Measurements from ENCODE around the gene PRICKLE4. TPM values are rescaled to one million over a fixed set of nuclear protein-coding genes. Genes with fewer than 3 reads are reported as not detected.

Gene PRICKLE4
- total and polyA plus RNA-seq, 2 experiments from 2014 or later = 2.1 TPM; not detected in 1

DNA sequence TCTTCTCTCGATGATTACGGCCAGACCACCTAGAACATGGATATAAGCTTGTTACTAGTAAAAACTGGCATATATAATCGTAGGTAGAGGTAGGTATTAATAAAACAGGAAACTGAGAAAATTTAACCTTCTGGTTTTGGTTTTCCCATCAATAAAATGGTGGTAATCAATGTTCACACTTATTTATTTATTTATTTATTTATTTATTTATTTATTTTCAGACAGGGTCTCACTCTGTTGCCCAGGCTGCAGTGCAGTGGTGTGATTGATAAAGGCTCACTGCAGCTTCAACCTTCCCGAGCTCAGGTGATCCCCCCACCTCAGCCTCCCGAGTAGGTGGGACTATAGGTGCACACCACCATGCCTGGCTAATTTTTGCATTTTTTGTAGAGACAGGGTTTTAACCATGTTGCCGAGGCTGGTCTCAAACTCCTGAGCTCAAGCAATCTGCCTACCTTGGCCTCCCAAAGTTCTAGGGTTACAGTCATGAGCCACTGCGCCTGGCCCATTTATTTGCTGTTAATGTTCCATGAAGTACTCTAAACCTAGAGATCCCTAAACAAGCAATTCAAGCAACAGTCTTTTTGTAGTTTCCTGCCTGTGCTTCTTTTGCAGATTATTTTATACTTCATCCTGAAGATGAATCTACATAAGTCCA, 18.4 kb downstream of the PRICKLE4 start:
- Histone ChIP-seq H3K79me2 (ENCODE audit: insufficient read depth) (no peaks in the 10 kb centered on the region), H3K36me3 (ENCODE audit: low read depth) (no peaks in the 10 kb centered on the region), H3K9ac (no peak overlapping the region), H2AFZ (no peak overlapping the region), H3K4me1 (ENCODE audit: insufficient read depth) (peaks cover 6% of the 10 kb centered on the region; the same call in 1 of the 2 replicates), H3K4me2 (ENCODE audit: unreplicated experiment) (no peak overlapping the region), H3K27ac (no peak overlapping the region), H3K27me3 (replicated peaks; ENCODE audit: insufficient read depth) (no peaks in the 10 kb centered on the region), H3F3A (ENCODE audit: insufficient read depth) (peaks cover 7% of the 10 kb centered on the region), H3K9me2 (ENCODE audit: insufficient read depth) (no peaks in the 10 kb centered on the region), H3K9me3 (ENCODE audit: low read depth) (no peaks in the 10 kb centered on the region), H3K4me3 (no peak overlapping the region), H4K20me1 (ENCODE audit: insufficient read depth) (no peaks in the 10 kb centered on the region)
- in situ Hi-C loops (cut with MboI) = no loop called here
- TF ChIP-seq EZH2phosphoT487 (IDR thresholded peaks at IDR 0.05; ENCODE audit: insufficient read depth, low read depth) = no peak
- TF ChIP-seq EZH2 (IDR thresholded peaks at IDR 0.05; ENCODE audit: insufficient read depth, poor library complexity, severe bottlenecking) = no peak
- no peak for DNase-seq
- WGBS, 2 experiments (ENCODE audit: low coverage in 1 of 2, low lambda C conversion rate in 2 of 2, missing lambda C conversion rate in 2 of 2) = 94 to 96% methylated on average over 7 of the region's 7 CpGs

DNA sequence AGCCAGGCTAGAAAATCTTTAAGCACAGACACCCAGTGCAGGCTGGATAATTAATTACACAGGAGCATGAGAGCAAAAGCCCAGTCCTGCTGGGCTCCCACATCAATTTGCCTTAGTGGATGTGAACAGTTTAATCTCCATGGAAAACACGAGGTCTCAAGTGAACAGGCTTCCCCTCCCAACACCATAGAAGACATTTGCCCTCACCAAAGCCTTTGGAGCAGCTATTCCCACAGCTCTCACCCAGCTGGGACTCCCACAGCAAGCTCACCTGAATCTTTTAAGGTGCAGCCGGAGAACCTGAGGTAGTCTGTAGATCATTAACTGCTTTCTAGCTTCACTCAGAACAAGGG, 19.0 kb downstream of the PRICKLE4 start:
- H3K79me2 ChIP-seq (ENCODE audit: insufficient read depth) = no peaks in the 10 kb centered on the region
- no peaks in the 10 kb centered on the region for H4K20me1 ChIP-seq (ENCODE audit: insufficient read depth)
- 92 to 95% methylated on average over 2 of the region's 2 CpGs for WGBS, 2 experiments (ENCODE audit: low coverage in 1 of 2, low lambda C conversion rate in 2 of 2, missing lambda C conversion rate in 2 of 2)
- H3K27ac ChIP-seq = no peak overlapping the region
- in situ Hi-C loops (cut with MboI) = no loop called here
- no peaks in the 10 kb centered on the region for H3K9me2 ChIP-seq (ENCODE audit: insufficient read depth)
- H3K4me1 ChIP-seq (ENCODE audit: insufficient read depth) = peaks cover 6% of the 10 kb centered on the region; the same call in 1 of the 2 replicates
- H3K9ac ChIP-seq = no peak overlapping the region
- H3K4me3 ChIP-seq = no peak overlapping the region
- peaks cover 7% of the 10 kb centered on the region for H3F3A ChIP-seq (ENCODE audit: insufficient read depth)
- no peaks in the 10 kb centered on the region for H3K9me3 ChIP-seq (ENCODE audit: low read depth)
- no peak for DNase-seq
- H3K4me2 ChIP-seq (ENCODE audit: unreplicated experiment) = no peak overlapping the region
- no peaks in the 10 kb centered on the region for H3K27me3 ChIP-seq (replicated peaks; ENCODE audit: insufficient read depth)
- no peaks in the 10 kb centered on the region for H3K36me3 ChIP-seq (ENCODE audit: low read depth)
- TF ChIP-seq EZH2phosphoT487 (IDR thresholded peaks at IDR 0.05; ENCODE audit: insufficient read depth, low read depth) (no peak), EZH2 (IDR thresholded peaks at IDR 0.05; ENCODE audit: insufficient read depth, poor library complexity, severe bottlenecking) (no peak)
- no peak overlapping the region for H2AFZ ChIP-seq

DNA sequence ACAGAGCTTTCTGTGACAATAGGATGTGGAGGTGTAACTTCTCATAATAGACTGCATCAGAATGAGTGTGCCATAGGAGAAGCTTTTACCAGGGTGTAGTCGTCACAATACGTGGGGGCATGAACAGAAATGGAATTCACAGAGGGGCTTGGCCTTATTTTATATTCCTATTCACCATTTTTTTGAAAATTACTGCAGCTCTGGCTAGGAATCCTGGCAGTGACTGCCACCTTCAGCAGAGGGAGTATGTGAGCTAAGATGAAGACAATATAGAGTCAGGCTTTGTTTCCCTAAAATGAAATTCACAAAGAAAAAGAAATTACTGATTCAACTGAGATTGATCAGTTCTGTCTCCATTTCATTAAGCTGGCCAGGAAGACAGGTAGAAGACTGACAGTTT, 20.8 kb downstream of the PRICKLE4 start:
- no peak overlapping the region for H3K27ac ChIP-seq
- H3K27me3 ChIP-seq (replicated peaks; ENCODE audit: insufficient read depth) = no peaks in the 10 kb centered on the region
- peaks cover 7% of the 10 kb centered on the region for H3F3A ChIP-seq (ENCODE audit: insufficient read depth)
- no peaks in the 10 kb centered on the region for H3K9me2 ChIP-seq (ENCODE audit: insufficient read depth)
- H3K4me1 ChIP-seq (ENCODE audit: insufficient read depth) = peaks cover 6% of the 10 kb centered on the region; the same call in 1 of the 2 replicates
- 65 to 82% methylated on average over 2 of the region's 2 CpGs for WGBS, 2 experiments (ENCODE audit: low coverage in 1 of 2, low lambda C conversion rate in 2 of 2, missing lambda C conversion rate in 2 of 2)
- DNase-seq = peak; percentile 58
- TF ChIP-seq EZH2phosphoT487 (IDR thresholded peaks at IDR 0.05; ENCODE audit: insufficient read depth, low read depth) (no peak), EZH2 (IDR thresholded peaks at IDR 0.05; ENCODE audit: insufficient read depth, poor library complexity, severe bottlenecking) (no peak)
- no peaks in the 10 kb centered on the region for H3K79me2 ChIP-seq (ENCODE audit: insufficient read depth)
- no peaks in the 10 kb centered on the region for H4K20me1 ChIP-seq (ENCODE audit: insufficient read depth)
- no peak overlapping the region for H2AFZ ChIP-seq
- no peaks in the 10 kb centered on the region for H3K36me3 ChIP-seq (ENCODE audit: low read depth)
- H3K4me2 ChIP-seq (ENCODE audit: unreplicated experiment) = no peak overlapping the region
- H3K4me3 ChIP-seq = no peak overlapping the region
- in situ Hi-C loops (cut with MboI) = no loop called here
- no peak overlapping the region for H3K9ac ChIP-seq
- H3K9me3 ChIP-seq (ENCODE audit: low read depth) = no peaks in the 10 kb centered on the region

DNA sequence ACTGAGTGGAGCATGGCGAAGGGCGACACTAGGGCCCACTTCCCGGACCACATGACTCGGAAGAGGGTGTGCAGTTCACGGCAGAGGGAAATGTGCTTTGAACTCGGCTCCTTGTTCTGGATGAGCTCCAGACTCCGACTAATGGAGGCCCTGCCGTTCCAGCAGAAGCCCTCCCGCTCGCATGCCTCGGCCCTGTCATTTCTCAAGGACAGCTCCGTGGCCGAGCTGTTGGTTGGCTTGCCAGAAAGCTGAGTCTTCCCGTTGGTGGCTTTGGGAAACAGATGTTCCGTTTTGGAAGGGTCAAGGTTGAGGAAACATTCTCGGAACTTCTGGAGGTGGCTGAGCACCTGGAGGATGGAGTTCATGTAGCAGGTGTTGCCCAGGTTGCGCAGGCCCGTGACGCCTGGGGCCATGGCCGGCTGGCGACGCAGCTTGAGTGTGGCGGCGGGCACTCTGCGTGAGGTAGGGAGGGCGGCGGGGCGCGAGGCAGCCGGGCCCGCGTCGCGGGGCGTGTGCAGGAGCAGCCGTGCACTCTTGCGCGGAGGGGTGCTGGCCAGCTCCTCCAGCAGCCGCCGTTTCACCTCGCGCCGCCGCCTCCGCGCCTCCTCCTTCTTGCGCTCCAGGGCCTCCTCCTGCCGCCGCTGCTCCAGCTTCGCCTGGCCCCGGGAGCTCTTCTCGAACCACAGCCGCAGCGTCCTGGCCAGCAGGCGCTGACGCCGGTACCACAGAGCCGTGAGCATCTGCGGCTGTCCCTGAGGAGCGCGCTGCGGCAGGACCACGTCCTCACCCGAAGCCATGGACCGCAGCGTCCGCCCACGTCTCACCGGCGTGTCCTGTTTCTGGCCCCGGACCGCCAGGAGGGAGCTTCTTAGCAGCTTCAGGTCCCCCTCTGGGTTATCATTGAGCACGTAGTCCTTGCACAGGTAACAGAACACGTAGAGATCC, 25.5 kb downstream of the PRICKLE4 start:
- Histone ChIP-seq H3K9ac (no peak overlapping the region), H3K27ac (no peak overlapping the region), H3K9me2 (ENCODE audit: insufficient read depth) (no peaks in the 10 kb centered on the region), H4K20me1 (ENCODE audit: insufficient read depth) (no peaks in the 10 kb centered on the region), H3K79me2 (ENCODE audit: insufficient read depth) (no peaks in the 10 kb centered on the region), H3K9me3 (ENCODE audit: low read depth) (no peaks in the 10 kb centered on the region), H3K4me2 (ENCODE audit: unreplicated experiment) (no peak overlapping the region), H3F3A (ENCODE audit: insufficient read depth) (peaks cover 7% of the 10 kb centered on the region), H3K27me3 (replicated peaks; ENCODE audit: insufficient read depth) (no peaks in the 10 kb centered on the region), H3K4me1 (ENCODE audit: insufficient read depth) (no peaks in the 10 kb centered on the region), H3K36me3 (ENCODE audit: low read depth) (no peaks in the 10 kb centered on the region), H2AFZ (no peak overlapping the region), H3K4me3 (no peak overlapping the region)
- TF ChIP-seq EZH2phosphoT487 (IDR thresholded peaks at IDR 0.05; ENCODE audit: insufficient read depth, low read depth) (no peak), EZH2 (IDR thresholded peaks at IDR 0.05; ENCODE audit: insufficient read depth, poor library complexity, severe bottlenecking) (no peak)
- in situ Hi-C loops (cut with MboI) = no loop called here
- DNase-seq = no peak
- WGBS, 2 experiments (ENCODE audit: low coverage in 1 of 2, low lambda C conversion rate in 2 of 2, missing lambda C conversion rate in 2 of 2) = 95 to 96% methylated on average over 69 to 74 of the region's 74 CpGs

Data from GM23248 (cell line).